ENCODE results near the gene C15orf39. TPM values are rescaled to one million over a fixed set of nuclear protein-coding genes. Genes with fewer than 3 reads are reported as not detected.

The C15orf39 gene
- total RNA-seq, 4 donors from 2014 or later: 1.6 to 3.8 (median 2.6) TPM

GRCh38 chr15:75198560-75199356 is 2.9 kb upstream of the C15orf39 start:
- DNase-seq: no peak
- no peaks in the 10 kb centered on the region for H3K36me3 ChIP-seq
- TF ChIP-seq CTCF (IDR thresholded peaks at IDR 0.05 in 4 of 5, conservative IDR thresholded peaks at IDR 0.05 in 1 of 5): no peak
- TF ChIP-seq POLR2A (IDR thresholded peaks at IDR 0.05): no peak
- no peaks in the 10 kb centered on the region for H3K9me3 ChIP-seq
- intact Hi-C loops (cut with DNase I; ENCODE audit: low total_unique reads): no loop called here
- in situ Hi-C loops (cut with MboI; ENCODE audit: low sequenced_read_pairs in 4 of 4): no loop called here
- H3K27ac ChIP-seq: no peak overlapping the region
- ATAC-seq: no peak
- peaks cover 7% of the 10 kb centered on the region in 2 donors for H3K4me1 ChIP-seq
- no peak overlapping the region for H3K4me3 ChIP-seq
- H3K27me3 ChIP-seq: peaks cover 0 to 3% (median 0%) of the 10 kb centered on the region in 3 donors

DNA sequence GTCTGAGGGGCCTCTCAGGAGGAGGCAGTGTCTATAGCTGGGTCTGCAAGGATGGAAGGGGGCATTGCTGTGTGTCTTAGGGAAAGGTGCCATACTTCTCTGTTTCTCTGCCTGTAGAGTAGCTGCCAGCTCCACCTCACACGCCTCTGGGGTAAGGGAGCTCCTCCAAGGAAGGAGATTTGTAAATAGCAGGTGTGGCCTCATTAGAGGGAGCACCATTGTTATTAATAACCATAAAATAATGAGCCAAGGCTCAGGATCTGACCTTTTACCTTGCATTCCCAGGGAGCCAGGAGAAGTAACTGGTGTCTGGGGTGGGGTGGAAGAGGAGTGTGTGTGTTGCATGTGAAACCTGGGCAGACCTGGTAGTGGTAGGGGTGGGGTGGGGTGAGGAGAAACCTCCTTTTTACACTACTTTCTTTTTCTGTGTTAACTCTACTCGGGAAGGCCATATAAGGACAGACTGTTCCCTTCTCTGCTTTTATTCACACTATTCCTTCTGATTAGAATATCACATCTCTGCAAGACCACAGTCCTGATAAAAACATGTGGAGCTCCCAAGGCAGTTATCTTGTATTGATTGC is 2.2 kb upstream of the C15orf39 start:
- Histone ChIP-seq H3K27me3 (peaks cover 0 to 3% (median 0%) of the 10 kb centered on the region in 3 donors), H3K4me1 (peaks cover 7 to 13% of the 10 kb centered on the region in 2 donors), H3K9me3 (no peaks in the 10 kb centered on the region), H3K4me3 (no peak overlapping the region), H3K36me3 (no peaks in the 10 kb centered on the region), H3K27ac (no peak overlapping the region)
- DNase-seq (no peak), ATAC-seq (no peak)
- in situ Hi-C loops (cut with MboI; ENCODE audit: low sequenced_read_pairs in 4 of 4): no loop called here
- TF ChIP-seq CTCF (IDR thresholded peaks at IDR 0.05 in 4 of 5, conservative IDR thresholded peaks at IDR 0.05 in 1 of 5): no peak
- TF ChIP-seq POLR2A (IDR thresholded peaks at IDR 0.05): no peak
- intact Hi-C loops (cut with DNase I; ENCODE audit: low total_unique reads): no loop called here

DNA sequence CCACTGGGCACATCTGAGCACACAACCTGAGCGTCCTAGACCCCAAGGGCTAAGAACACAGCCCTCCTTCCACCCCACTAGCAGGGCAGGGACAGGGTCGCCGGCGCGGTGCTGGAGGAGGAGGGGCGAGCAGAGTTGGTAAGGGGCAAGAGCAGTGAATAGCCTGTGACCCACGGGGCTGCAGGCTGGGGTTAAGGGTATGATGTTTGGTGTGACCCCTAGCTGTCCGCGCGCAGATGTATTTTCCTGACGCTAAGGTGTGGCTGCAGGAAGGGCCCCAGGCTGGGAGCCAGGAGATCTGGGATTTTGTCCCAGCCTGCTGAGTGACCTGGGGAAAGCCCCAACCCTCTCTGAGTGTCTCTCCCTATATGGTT is 1.3 kb upstream of the C15orf39 start:
- ATAC-seq: no peak
- Histone ChIP-seq H3K4me1 (peaks cover 7 to 16% of the 10 kb centered on the region in 2 donors), H3K27me3 (peaks cover 0 to under 1% (median 0%) of the 10 kb centered on the region in 3 donors), H3K4me3 (no peak overlapping the region), H3K36me3 (no peaks in the 10 kb centered on the region), H3K27ac (no peak overlapping the region), H3K9me3 (no peaks in the 10 kb centered on the region)
- intact Hi-C loops (cut with DNase I; ENCODE audit: low total_unique reads): loop anchor here (10.0 kb wide), 1 partner anchor 566 kb away; no protein-coding TSS in a partner anchor
- DNase-seq: no peak
- in situ Hi-C loops (cut with MboI; ENCODE audit: low sequenced_read_pairs in 4 of 4): loop anchor here in 3 of 4 donors (5.0 to 10.0 kb wide), 2 partner anchors 173 to 176 kb away; partner anchors contain the start of gene PPCDC (in 1 of the 3)
- TF ChIP-seq CTCF (IDR thresholded peaks at IDR 0.05 in 4 of 5, conservative IDR thresholded peaks at IDR 0.05 in 1 of 5) (no peak), POLR2A (IDR thresholded peaks at IDR 0.05) (no peak)

- Histone ChIP-seq H3K4me3 (peak overlapping the region; percentile 78 to 92 (median 83)), H3K4me1 (peaks cover 7 to 16% of the 10 kb centered on the region in 2 donors), H3K27ac (peak overlapping the region; percentile 82 to 87 (median 83)), H3K9me3 (no peaks in the 10 kb centered on the region), H3K36me3 (no peaks in the 10 kb centered on the region), H3K27me3 (no peaks in the 10 kb centered on the region)
- DNase-seq (no peak), ATAC-seq (peak in 1 of 2 donors; percentile 8)
- in situ Hi-C loops (cut with MboI; ENCODE audit: low sequenced_read_pairs in 4 of 4): loop anchor here in 3 of 4 donors (5.0 to 10.0 kb wide), 2 partner anchors 174 to 176 kb away; partner anchors contain the start of gene PPCDC (in 1 of the 3)
- TF ChIP-seq POLR2A (IDR thresholded peaks at IDR 0.05): no peak
- TF ChIP-seq CTCF (IDR thresholded peaks at IDR 0.05 in 4 of 5, conservative IDR thresholded peaks at IDR 0.05 in 1 of 5): no peak
- intact Hi-C loops (cut with DNase I; ENCODE audit: low total_unique reads): loop anchor here (10.0 kb wide), 1 partner anchor 566 kb away; no protein-coding TSS in a partner anchor
Observed at GRCh38 chr15:75200765-75201615, 692 bp upstream of the C15orf39 start.
